Suprapubic skin (tissue), 4 donors: ENCODE data around the gene AVP.
"Not testable (repeated sequence)": the region's sequence is repeated elsewhere in the genome, so short reads cannot be mapped to it uniquely, and the experiment has no call there.

ENCODE experiments used
- EP300 ChIP-seq: sonication (generic); formaldehyde crosslinking; IDR thresholded peaks from one replicate; pipeline ENCODE4 v1.6.1; 2017; ENCODE audit warnings: antibody characterized with exemption
- POLR2A ChIP-seq, 2 donors: fragments of 450-650 bp; IDR thresholded peaks; one replicate each; pipeline ENCODE4 v1.6.1; 2017; ENCODE audit warnings: antibody characterized with exemption in 2 of 2, mild to moderate bottlenecking in 2 of 2, moderate library complexity in 2 of 2
- POLR2AphosphoS5 ChIP-seq, 3 donors: sonication (generic); formaldehyde crosslinking; IDR thresholded peaks; one replicate each; pipeline ENCODE4 v1.6.1; 2017; ENCODE audit warnings: antibody characterized with exemption in 3 of 3
- TF ChIP-seq, protein P1 (sequence below), 2 donors: fragments of 200-600 bp in 1 of 2; fragments of 450-650 bp in 1 of 2; sonication (generic) in 1 of 2; IDR thresholded peaks; one replicate each; pipeline ENCODE4 v1.5.1; 2016 to 2019; ENCODE audit warnings: antibody characterized with exemption in 2 of 2, mild to moderate bottlenecking in 1 of 2, moderate library complexity in 1 of 2

DNA sequence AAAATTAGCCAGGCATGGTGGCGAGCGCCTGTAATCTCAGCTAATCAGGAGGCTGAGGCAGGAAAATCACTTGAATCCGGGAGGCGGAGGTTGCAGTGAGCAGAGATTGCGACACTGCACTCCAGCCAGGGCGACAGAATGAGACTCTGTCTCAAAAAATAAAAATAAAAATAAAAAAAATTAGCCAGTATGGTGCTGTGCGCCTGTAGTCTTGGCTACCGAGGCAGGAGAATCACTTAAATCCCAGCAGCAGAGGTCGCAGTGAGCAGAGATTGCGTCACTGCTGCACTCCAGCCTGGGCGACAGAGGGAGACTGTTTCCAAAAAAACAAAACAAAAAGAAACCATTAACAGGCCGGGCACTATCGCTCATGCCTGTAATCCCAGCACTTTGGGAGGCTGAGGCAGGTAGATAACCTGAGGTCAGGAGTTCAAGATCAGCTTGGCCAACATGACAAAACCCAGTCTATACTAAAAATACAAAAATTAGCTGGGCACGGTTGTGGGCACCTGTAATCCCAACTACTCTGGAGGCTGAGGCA is 33.4 kb upstream of the AVP start:
- TF ChIP-seq POLR2A (IDR thresholded peaks at IDR 0.05); POLR2AphosphoS5 (IDR thresholded peaks at IDR 0.05); EP300: not testable (repeated sequence)
- TF ChIP-seq, protein P1, sequence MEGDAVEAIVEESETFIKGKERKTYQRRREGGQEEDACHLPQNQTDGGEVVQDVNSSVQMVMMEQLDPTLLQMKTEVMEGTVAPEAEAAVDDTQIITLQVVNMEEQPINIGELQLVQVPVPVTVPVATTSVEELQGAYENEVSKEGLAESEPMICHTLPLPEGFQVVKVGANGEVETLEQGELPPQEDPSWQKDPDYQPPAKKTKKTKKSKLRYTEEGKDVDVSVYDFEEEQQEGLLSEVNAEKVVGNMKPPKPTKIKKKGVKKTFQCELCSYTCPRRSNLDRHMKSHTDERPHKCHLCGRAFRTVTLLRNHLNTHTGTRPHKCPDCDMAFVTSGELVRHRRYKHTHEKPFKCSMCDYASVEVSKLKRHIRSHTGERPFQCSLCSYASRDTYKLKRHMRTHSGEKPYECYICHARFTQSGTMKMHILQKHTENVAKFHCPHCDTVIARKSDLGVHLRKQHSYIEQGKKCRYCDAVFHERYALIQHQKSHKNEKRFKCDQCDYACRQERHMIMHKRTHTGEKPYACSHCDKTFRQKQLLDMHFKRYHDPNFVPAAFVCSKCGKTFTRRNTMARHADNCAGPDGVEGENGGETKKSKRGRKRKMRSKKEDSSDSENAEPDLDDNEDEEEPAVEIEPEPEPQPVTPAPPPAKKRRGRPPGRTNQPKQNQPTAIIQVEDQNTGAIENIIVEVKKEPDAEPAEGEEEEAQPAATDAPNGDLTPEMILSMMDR (IDR thresholded peaks at IDR 0.05), result peak; percentile 48 to 53
